ENCODE measurements around the gene FRMD3.

DNA sequence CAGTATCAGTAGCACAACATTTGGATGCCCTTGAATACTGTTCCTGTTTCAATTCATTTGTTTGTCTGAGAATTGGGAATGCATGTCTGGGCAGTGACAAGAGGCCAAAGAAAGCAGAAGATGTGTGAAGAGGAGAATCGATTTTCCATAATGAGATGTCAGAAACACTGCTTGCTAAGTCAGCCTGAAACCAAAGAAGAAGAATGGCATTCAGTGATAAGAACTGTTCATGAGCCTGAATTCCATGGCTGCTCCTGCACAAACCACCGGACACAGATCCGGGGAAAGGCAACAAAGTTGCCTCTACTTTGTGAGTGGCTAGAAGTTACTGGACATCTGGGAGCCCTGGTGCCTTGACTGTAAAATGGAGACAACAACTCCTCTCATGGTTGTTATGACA, 268.1 kb downstream of the FRMD3 start:
- TF ChIP-seq CTCF (IDR thresholded peaks at IDR 0.05) (no peak), POLR2A (IDR thresholded peaks at IDR 0.05) (no peak), POLR2AphosphoS5 (IDR thresholded peaks at IDR 0.05) (no peak), EP300 (IDR thresholded peaks at IDR 0.05) (no peak)
